H9 (cell line): ENCODE results near the gene DDX28. TPM values are rescaled to one million over a fixed set of nuclear protein-coding genes. Genes with fewer than 3 reads are reported as not detected.

Experiments
- DNase-seq: peaks from one replicate; pipeline ENCODE4 v3.0.0-alpha.2; 2017
- H2AFZ ChIP-seq: one replicate; pipeline ENCODE4 v1.6.1; 2013; ENCODE audit warnings: mild to moderate bottlenecking, low read length, control low read depth, moderate library complexity
- H2AK5ac ChIP-seq: 2 replicates; pipeline ENCODE4 v1.6.1; 2013; ENCODE audit warnings: low read length, control low read depth, mixed read lengths; ENCODE audit not compliant: insufficient read length
- H2BK120ac ChIP-seq: one replicate; pipeline ENCODE4 v1.6.1; 2013; ENCODE audit warnings: low read depth, mild to moderate bottlenecking, low read length, control low read depth, inconsistent platforms; ENCODE audit not compliant: poor library complexity, severe bottlenecking
- H2BK12ac ChIP-seq: 2 replicates; pipeline ENCODE4 v1.6.1; 2013; ENCODE audit warnings: low read length, control low read depth, mixed read lengths, low read depth; ENCODE audit not compliant: insufficient read length
- H2BK15ac ChIP-seq: 2 replicates; pipeline ENCODE4 v1.6.1; 2013; ENCODE audit warnings: low read depth, low read length, control low read depth
- H2BK20ac ChIP-seq: one replicate; pipeline ENCODE4 v1.6.1; 2013; ENCODE audit warnings: low read depth, mild to moderate bottlenecking, low read length, control low read depth, inconsistent platforms; ENCODE audit not compliant: poor library complexity, severe bottlenecking
- H2BK5ac ChIP-seq: 2 replicates; pipeline ENCODE4 v1.6.1; 2013; ENCODE audit warnings: low read length, control low read depth, mixed read lengths; ENCODE audit not compliant: insufficient read length
- H3K14ac ChIP-seq: 2 replicates; pipeline ENCODE4 v1.6.1; 2013; ENCODE audit warnings: low read length, control low read depth; ENCODE audit not compliant: insufficient read depth
- H3K18ac ChIP-seq: 2 replicates; pipeline ENCODE4 v1.6.1; 2013; ENCODE audit warnings: low read depth, mild to moderate bottlenecking, mixed read lengths, low read length, control low read depth; ENCODE audit not compliant: insufficient read length
- H3K23ac ChIP-seq: 2 replicates; pipeline ENCODE4 v1.6.1; 2013; ENCODE audit warnings: low read length, control low read depth, mixed read lengths, low read depth; ENCODE audit not compliant: insufficient read length
- H3K23me2 ChIP-seq: 2 replicates; pipeline ENCODE4 v1.6.1; 2013; ENCODE audit warnings: low read depth, mild to moderate bottlenecking, mixed read lengths, low read length, control low read depth; ENCODE audit not compliant: insufficient read length, poor library complexity, severe bottlenecking
- H3K27ac ChIP-seq: 2 replicates; pipeline ENCODE4 v1.5.1; 2013; ENCODE audit warnings: low read length, control low read depth, mixed read lengths, low read depth; ENCODE audit not compliant: insufficient read length
- H3K27me3 ChIP-seq: 2 replicates; pipeline ENCODE4 v1.6.1; 2013; ENCODE audit warnings: low read length, control low read depth, inconsistent platforms; ENCODE audit not compliant: insufficient read depth
- H3K4ac ChIP-seq: 2 replicates; pipeline ENCODE4 v1.6.1; 2013; ENCODE audit warnings: low read depth, mild to moderate bottlenecking, control low read depth, inconsistent platforms, low read length, moderate library complexity
- H3K4me1 ChIP-seq: 2 replicates; pipeline ENCODE4 v1.6.1; 2013; ENCODE audit warnings: low read length, control low read depth, inconsistent platforms; ENCODE audit not compliant: insufficient read depth
- H3K4me2 ChIP-seq: 2 replicates; pipeline ENCODE4 v1.6.1; 2013; ENCODE audit warnings: low read length, control low read depth, mixed read lengths; ENCODE audit not compliant: insufficient read length, insufficient read depth
- H3K56ac ChIP-seq: 2 replicates; pipeline ENCODE4 v1.6.1; 2013; ENCODE audit warnings: low read depth, mild to moderate bottlenecking, mixed read lengths, low read length, control low read depth; ENCODE audit not compliant: insufficient read length
- H3K79me1 ChIP-seq: 2 replicates; pipeline ENCODE4 v1.6.1; 2013; ENCODE audit warnings: low read depth, mild to moderate bottlenecking, moderate library complexity, low read length, control low read depth, inconsistent platforms; ENCODE audit not compliant: insufficient read depth, poor library complexity, severe bottlenecking
- H3K79me2 ChIP-seq: 2 replicates; pipeline ENCODE4 v1.6.1; 2013; ENCODE audit warnings: low read length, control low read depth, inconsistent platforms; ENCODE audit not compliant: insufficient read depth
- H3K9ac ChIP-seq: 2 replicates; pipeline ENCODE4 v1.6.1; 2013; ENCODE audit warnings: low read length, control low read depth, mixed read lengths; ENCODE audit not compliant: insufficient read length; ENCODE audit errors: extremely low read depth
- H3K9me3 ChIP-seq: one replicate; pipeline ENCODE4 v1.6.1; 2013; ENCODE audit warnings: low read depth, low read length, inconsistent platforms; ENCODE audit not compliant: control insufficient read depth
- H3T11ph ChIP-seq: one replicate; pipeline ENCODE4 v1.6.1; 2013; ENCODE audit warnings: mild to moderate bottlenecking, low read length, control low read depth, inconsistent platforms
- H4K20me1 ChIP-seq: one replicate; pipeline ENCODE4 v1.6.1; 2013; ENCODE audit not compliant: control insufficient read depth, insufficient read length, insufficient read depth
- H4K5ac ChIP-seq: 2 replicates; pipeline ENCODE4 v1.6.1; 2013; ENCODE audit warnings: low read depth, mild to moderate bottlenecking, mixed read lengths, low read length, control low read depth; ENCODE audit not compliant: insufficient read length
- H4K8ac ChIP-seq: replicated peaks from 2 replicates; pipeline ENCODE4 v1.6.1; 2013; ENCODE audit warnings: low read length, control low read depth, mixed read lengths, low read depth; ENCODE audit not compliant: insufficient read length
- H4K91ac ChIP-seq: 2 replicates; pipeline ENCODE4 v1.6.1; 2013; ENCODE audit warnings: low read depth, mild to moderate bottlenecking, moderate library complexity, mixed read lengths, low read length, control low read depth; ENCODE audit not compliant: insufficient read length
- H3K27ac Mint-ChIP-seq, 3 experiments: 2 replicates in 2 of 3; 3 replicates in 1 of 3; pipeline ENCODE4 v1.8.0; 2020 to 2021; ENCODE audit warnings: mixed read lengths in 3 of 3, mild to moderate bottlenecking in 1 of 3, moderate library complexity in 1 of 3
- H3K27me3 Mint-ChIP-seq: 2 replicates; pipeline ENCODE4 v1.8.0; 2021; ENCODE audit warnings: low read depth, mild to moderate bottlenecking, moderate library complexity, mixed read lengths
- H3K36me3 Mint-ChIP-seq, 3 experiments: 2 replicates in 2 of 3; 3 replicates in 1 of 3; pipeline ENCODE4 v1.8.0; 2020 to 2021; ENCODE audit warnings: low read depth in 3 of 3, mixed read lengths in 3 of 3; ENCODE audit not compliant: insufficient read depth in 1 of 3
- H3K4me1 Mint-ChIP-seq, 2 experiments: 2 replicates each; pipeline ENCODE4 v1.8.0; 2020; ENCODE audit warnings: mixed read lengths in 2 of 2
- H3K4me3 Mint-ChIP-seq, 2 experiments: 2 replicates in 1 of 2; 3 replicates in 1 of 2; pipeline ENCODE4 v1.8.0; 2020 to 2021; ENCODE audit warnings: mild to moderate bottlenecking in 2 of 2, mixed read lengths in 2 of 2, moderate library complexity in 1 of 2
- H3K9me3 Mint-ChIP-seq, 2 experiments: 2 replicates in 1 of 2; 3 replicates in 1 of 2; pipeline ENCODE4 v1.8.0; 2020; ENCODE audit warnings: mild to moderate bottlenecking in 2 of 2, mixed read lengths in 2 of 2, moderate library complexity in 1 of 2
- CTCF ChIP-seq: fragments of 200-600 bp; sonication (generic); conservative IDR thresholded peaks from 3 replicates; pipeline ENCODE4 v1.8.0; 2021; ENCODE audit warnings: antibody characterized with exemption, mild to moderate bottlenecking
- WGBS: extraction: QIAGEN DNeasy Blood & Tissue Kit; methylation state at CpG from one replicate; pipeline ENCODE4 v1.1.7; 2013; ENCODE audit warnings: missing lambda C conversion rate, low lambda C conversion rate, mixed read lengths; ENCODE audit not compliant: insufficient read length; ENCODE audit errors: extremely low coverage; 5-methylcytosine and 5-hydroxymethylcytosine counted together
- total RNA-seq: library from RNA; stranded (reverse); gene quantifications from 2 replicates; pipeline ENCODE4 v1.2.1, GENCODE V29; 2021

The DDX28 gene
- total RNA-seq, 1 experiment from 2014 or later, result 22.9 TPM

- Histone ChIP-seq H3K14ac (no peak overlapping the region), H3K79me1 (no peaks in the 10 kb centered on the region), H3T11ph (no peak overlapping the region), H3K4ac (no peak overlapping the region), H2AK5ac (no peak overlapping the region), H3K18ac (no peak overlapping the region), H2BK5ac (no peak overlapping the region), H3K27ac (no peak overlapping the region), H3K4me1 (no peaks in the 10 kb centered on the region), H2BK120ac (no peak overlapping the region), H4K20me1 (no peaks in the 10 kb centered on the region), H4K91ac (no peak overlapping the region), H3K9me3 (no peaks in the 10 kb centered on the region), H4K5ac (no peak overlapping the region), H3K4me2 (no peak overlapping the region), H3K56ac (no peak overlapping the region), H2BK15ac (no peak overlapping the region), H2AFZ (no peak overlapping the region), H3K23ac (no peak overlapping the region), H3K9ac (no peak overlapping the region), H3K23me2 (no peaks in the 10 kb centered on the region), H2BK12ac (no peak overlapping the region), H4K8ac (no peak overlapping the region), H3K79me2 (no peaks in the 10 kb centered on the region), H2BK20ac (no peak overlapping the region), H3K27me3 (no peaks in the 10 kb centered on the region)
- no peak for DNase-seq
- H3K4me3 Mint-ChIP-seq, result no peak overlapping the region
- no peak overlapping the region for H3K27ac Mint-ChIP-seq
- no peaks in the 10 kb centered on the region; a peak in 1 of 7 replicates for H3K36me3 Mint-ChIP-seq
- no peaks in the 10 kb centered on the region for H3K9me3 Mint-ChIP-seq
- H3K27me3 Mint-ChIP-seq, result peaks cover 30% of the 10 kb centered on the region
- WGBS, result no CpG with 5 or more reads among the region's 6 CpGs
- H3K4me1 Mint-ChIP-seq, result 0 out of 4 replicates have a peak, but pooled peaks cover 0 to 2% of the 10 kb centered on the region in 2 experiments
- no peak for TF ChIP-seq CTCF
These were observed 33.0 kb downstream of the DDX28 start for GRCh38 chr16:67990018-67990386.
